ENCODE measurements around the gene MMP27. TPM values are rescaled to one million over a fixed set of nuclear protein-coding genes. Genes with fewer than 3 reads are reported as not detected.

The MMP27 gene
- total RNA-seq, 1 donor from 2014 or later, result not detected

Other genes with a start within 250 kb of the MMP27 start
- not detected for gene MMP7, start 175.0 kb downstream of the MMP27 start, total RNA-seq
- gene MMP20, start 80.4 kb downstream of the MMP27 start, total RNA-seq, result not detected
- gene MMP8, start 19.2 kb upstream of the MMP27 start, total RNA-seq, result 1.6 TPM
- gene MMP10, start 74.9 kb upstream of the MMP27 start, total RNA-seq, result not detected
- gene MMP1, start 92.4 kb upstream of the MMP27 start, total RNA-seq, result 0.52 TPM
- not detected for gene MMP3, start 137.8 kb upstream of the MMP27 start, total RNA-seq
- gene MMP12, start 169.2 kb upstream of the MMP27 start, total RNA-seq, result not detected
- gene MMP13, start 250.0 kb upstream of the MMP27 start, total RNA-seq, result not detected

Data from skeletal muscle tissue (tissue), 1 donor.